Endothelial cell of umbilical vein (primary cell): ENCODE results near the gene CCDC138.

Experiments
- FOS ChIP-seq: IDR thresholded peaks from 2 replicates; pipeline ENCODE4 v1.6.1; 2011; ENCODE audit warnings: mild to moderate bottlenecking, low read length, moderate library complexity, borderline replicate concordance; ENCODE audit not compliant: insufficient read depth
- GATA2 ChIP-seq: IDR thresholded peaks from 2 replicates; pipeline ENCODE4 v1.7.0; 2011; ENCODE audit warnings: low read depth, mild to moderate bottlenecking, moderate library complexity, mixed read lengths, low read length; ENCODE audit not compliant: insufficient read length, insufficient read depth
- JUN ChIP-seq: IDR thresholded peaks from 2 replicates; pipeline ENCODE4 v1.6.1; 2011; ENCODE audit warnings: borderline replicate concordance, low read depth; ENCODE audit not compliant: insufficient read length, insufficient read depth
- POLR2A ChIP-seq: IDR thresholded peaks from 2 replicates; pipeline ENCODE4 v1.6.1; 2012; ENCODE audit warnings: low read depth, mild to moderate bottlenecking, control low read depth, low read length
- POLR2AphosphoS5 ChIP-seq: IDR thresholded peaks from 2 replicates; pipeline ENCODE4 v1.6.1; 2012; ENCODE audit warnings: low read depth, mild to moderate bottlenecking, control low read depth, low read length, moderate library complexity; ENCODE audit not compliant: insufficient read depth
- TF ChIP-seq, protein P1 (sequence below), 2 donors: IDR thresholded peaks; 1 replicate in 1 of 2; 2 replicates in 1 of 2; pipeline ENCODE4 v1.5.1; 2011; ENCODE audit warnings: low read length in 2 of 2, mild to moderate bottlenecking in 2 of 2, moderate library complexity in 2 of 2, control low read depth in 1 of 2, inconsistent platforms in 1 of 2, low read depth in 1 of 2; ENCODE audit not compliant: insufficient read depth in 1 of 2; ENCODE audit errors: extremely low read depth in 1 of 2

DNA sequence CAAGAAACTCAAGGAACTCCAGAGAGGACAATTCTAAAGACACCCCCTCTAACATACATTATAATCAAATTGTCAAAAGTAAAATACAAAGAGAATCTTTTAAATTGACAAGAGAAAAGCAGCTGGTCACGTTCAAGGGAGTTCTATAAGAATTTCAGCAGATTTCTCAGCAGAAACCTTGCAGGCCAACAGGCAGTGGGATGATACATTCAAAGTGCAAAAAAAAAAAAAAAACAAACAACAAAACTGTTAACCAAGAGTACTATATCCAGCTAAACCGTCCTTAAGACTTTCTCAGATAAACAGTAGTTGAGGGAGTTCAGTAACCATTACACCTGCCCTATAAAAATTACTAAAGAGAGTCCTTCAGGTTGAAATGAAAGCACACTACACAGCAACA lies 33.9 kb downstream of the CCDC138 start:
- TF ChIP-seq, protein P1, sequence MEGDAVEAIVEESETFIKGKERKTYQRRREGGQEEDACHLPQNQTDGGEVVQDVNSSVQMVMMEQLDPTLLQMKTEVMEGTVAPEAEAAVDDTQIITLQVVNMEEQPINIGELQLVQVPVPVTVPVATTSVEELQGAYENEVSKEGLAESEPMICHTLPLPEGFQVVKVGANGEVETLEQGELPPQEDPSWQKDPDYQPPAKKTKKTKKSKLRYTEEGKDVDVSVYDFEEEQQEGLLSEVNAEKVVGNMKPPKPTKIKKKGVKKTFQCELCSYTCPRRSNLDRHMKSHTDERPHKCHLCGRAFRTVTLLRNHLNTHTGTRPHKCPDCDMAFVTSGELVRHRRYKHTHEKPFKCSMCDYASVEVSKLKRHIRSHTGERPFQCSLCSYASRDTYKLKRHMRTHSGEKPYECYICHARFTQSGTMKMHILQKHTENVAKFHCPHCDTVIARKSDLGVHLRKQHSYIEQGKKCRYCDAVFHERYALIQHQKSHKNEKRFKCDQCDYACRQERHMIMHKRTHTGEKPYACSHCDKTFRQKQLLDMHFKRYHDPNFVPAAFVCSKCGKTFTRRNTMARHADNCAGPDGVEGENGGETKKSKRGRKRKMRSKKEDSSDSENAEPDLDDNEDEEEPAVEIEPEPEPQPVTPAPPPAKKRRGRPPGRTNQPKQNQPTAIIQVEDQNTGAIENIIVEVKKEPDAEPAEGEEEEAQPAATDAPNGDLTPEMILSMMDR (IDR thresholded peaks at IDR 0.05; ENCODE audit: extremely low read depth in 1 of 2, insufficient read depth in 1 of 2, low read depth in 1 of 2, low read length in 2 of 2), result no peak
- TF ChIP-seq POLR2A (no peak), JUN (no peak), FOS (no peak), GATA2 (no peak), POLR2AphosphoS5 (no peak)
